Endothelial cell of umbilical vein (primary cell): ENCODE measurements around the gene PARS2.

Experiments used
- EZH2 ChIP-seq: IDR thresholded peaks from 2 replicates; pipeline ENCODE4 v1.6.1; 2012; ENCODE audit warnings: borderline replicate concordance, low read depth, mild to moderate bottlenecking, moderate library complexity, low read length, inconsistent platforms; ENCODE audit not compliant: severe bottlenecking
- JUN ChIP-seq: IDR thresholded peaks from 2 replicates; pipeline ENCODE4 v1.6.1; 2011; ENCODE audit warnings: borderline replicate concordance, low read depth; ENCODE audit not compliant: insufficient read length, insufficient read depth
- MYC ChIP-seq: IDR thresholded peaks from one replicate; pipeline ENCODE4 v1.6.1; 2011; ENCODE audit warnings: mild to moderate bottlenecking, low read depth, low read length
- POLR2A ChIP-seq: IDR thresholded peaks from 2 replicates; pipeline ENCODE4 v1.6.1; 2012; ENCODE audit warnings: low read depth, mild to moderate bottlenecking, control low read depth, low read length
- POLR2AphosphoS5 ChIP-seq: IDR thresholded peaks from 2 replicates; pipeline ENCODE4 v1.6.1; 2012; ENCODE audit warnings: low read depth, mild to moderate bottlenecking, control low read depth, low read length, moderate library complexity; ENCODE audit not compliant: insufficient read depth
- TF ChIP-seq, protein P1 (sequence below), 2 donors: IDR thresholded peaks; 1 replicate in 1 of 2; 2 replicates in 1 of 2; pipeline ENCODE4 v1.5.1; 2011; ENCODE audit warnings: low read length in 2 of 2, mild to moderate bottlenecking in 2 of 2, moderate library complexity in 2 of 2, control low read depth in 1 of 2, inconsistent platforms in 1 of 2, low read depth in 1 of 2; ENCODE audit not compliant: insufficient read depth in 1 of 2; ENCODE audit errors: extremely low read depth in 1 of 2

DNA sequence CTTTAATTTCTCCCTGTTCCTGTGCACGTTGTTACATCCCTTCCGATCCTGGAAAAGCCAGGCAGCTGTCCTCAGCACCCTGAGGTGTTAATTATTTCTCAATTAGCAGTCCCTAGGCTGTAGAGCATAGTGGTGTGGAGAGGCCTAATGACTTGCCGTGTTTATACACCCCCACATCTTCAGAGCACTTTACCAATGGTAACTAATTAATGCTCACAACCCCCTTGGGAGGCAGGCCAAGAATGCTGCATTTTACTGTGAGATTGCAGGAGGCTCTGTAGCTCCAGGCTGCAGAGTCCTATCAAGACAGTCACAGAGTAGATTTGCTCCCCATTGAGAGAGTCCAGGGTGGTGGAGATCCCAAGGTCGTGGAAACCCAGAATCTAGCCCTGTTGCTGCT lies 2.4 kb upstream of the PARS2 start:
- TF ChIP-seq, protein P1, sequence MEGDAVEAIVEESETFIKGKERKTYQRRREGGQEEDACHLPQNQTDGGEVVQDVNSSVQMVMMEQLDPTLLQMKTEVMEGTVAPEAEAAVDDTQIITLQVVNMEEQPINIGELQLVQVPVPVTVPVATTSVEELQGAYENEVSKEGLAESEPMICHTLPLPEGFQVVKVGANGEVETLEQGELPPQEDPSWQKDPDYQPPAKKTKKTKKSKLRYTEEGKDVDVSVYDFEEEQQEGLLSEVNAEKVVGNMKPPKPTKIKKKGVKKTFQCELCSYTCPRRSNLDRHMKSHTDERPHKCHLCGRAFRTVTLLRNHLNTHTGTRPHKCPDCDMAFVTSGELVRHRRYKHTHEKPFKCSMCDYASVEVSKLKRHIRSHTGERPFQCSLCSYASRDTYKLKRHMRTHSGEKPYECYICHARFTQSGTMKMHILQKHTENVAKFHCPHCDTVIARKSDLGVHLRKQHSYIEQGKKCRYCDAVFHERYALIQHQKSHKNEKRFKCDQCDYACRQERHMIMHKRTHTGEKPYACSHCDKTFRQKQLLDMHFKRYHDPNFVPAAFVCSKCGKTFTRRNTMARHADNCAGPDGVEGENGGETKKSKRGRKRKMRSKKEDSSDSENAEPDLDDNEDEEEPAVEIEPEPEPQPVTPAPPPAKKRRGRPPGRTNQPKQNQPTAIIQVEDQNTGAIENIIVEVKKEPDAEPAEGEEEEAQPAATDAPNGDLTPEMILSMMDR (IDR thresholded peaks at IDR 0.05; ENCODE audit: extremely low read depth in 1 of 2, insufficient read depth in 1 of 2, low read depth in 1 of 2, low read length in 2 of 2) = no peak
- TF ChIP-seq EZH2 (no peak), MYC (no peak), POLR2A (no peak), JUN (no peak), POLR2AphosphoS5 (no peak)
